ENCODE results near the gene AHNAK2.

- TF ChIP-seq CTCF (IDR thresholded peaks at IDR 0.05; ENCODE audit: insufficient read depth, low read length) (no peak), POLR2AphosphoS5 (IDR thresholded peaks at IDR 0.05; ENCODE audit: low read depth) (no peak)
These were observed 44.1 kb upstream of the AHNAK2 start for GRCh38 chr14:105022276-105022670.

Measured in HL-60 (cell line).